ENCODE measurements around the gene FOXP1.

FOXP1 gene

DNA sequence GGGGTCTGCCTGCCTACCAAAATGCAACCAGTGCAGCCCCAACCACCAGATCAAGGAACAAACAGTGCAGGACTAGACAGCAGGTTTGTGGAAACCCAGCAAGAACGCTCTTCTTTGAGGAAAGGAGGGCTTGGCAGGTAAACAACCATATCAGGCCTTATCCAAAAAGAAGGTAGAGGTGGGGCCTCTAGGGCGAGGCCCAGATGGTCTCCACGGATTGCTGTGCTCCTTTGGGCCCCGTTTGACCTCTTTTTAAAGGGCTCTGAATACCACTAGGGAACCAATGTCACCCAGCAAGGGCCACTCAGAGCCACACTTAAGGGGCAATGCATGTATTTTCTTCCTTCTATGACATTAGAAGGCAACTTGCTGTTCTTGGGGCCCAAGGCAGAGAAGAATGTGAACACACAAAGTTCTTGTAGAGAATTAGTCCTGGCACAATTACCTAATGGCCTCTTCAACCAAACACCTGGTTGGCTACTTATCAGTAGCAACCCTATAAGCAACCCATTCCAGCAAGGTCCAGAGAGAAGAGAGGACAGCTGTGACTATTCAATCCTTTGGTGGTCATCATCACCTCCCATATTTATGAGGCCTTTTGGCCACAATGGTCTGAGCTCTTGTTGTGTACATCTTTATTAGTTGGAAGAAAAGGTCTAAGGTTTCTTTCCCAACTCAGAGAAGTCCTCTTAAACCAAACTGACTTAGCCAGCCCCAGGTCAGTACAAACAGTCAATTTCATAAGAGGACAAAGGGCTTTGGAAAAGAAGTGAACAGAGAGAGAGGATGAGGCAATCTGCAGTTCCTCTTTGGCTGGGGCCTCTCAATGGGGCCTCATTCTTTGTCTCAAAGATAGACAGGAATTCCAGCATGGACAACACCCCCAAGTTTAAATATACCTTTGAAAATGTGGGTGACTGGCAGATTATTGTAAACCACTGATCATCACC is 36.0 kb downstream of the FOXP1 start:
- H3K4me2 ChIP-seq (ENCODE audit: low read length): no peak overlapping the region; the same call in 1 of the 2 replicates
- peaks cover 60% of the 10 kb centered on the region for H3K79me2 ChIP-seq (ENCODE audit: insufficient read depth, low read length)
- H3K36me3 ChIP-seq (ENCODE audit: insufficient read depth, low read length): peaks cover 26% of the 10 kb centered on the region
- H2AFZ ChIP-seq (ENCODE audit: low read length): no peak overlapping the region
- TF ChIP-seq EZH2 (IDR thresholded peaks at IDR 0.05; ENCODE audit: borderline replicate concordance, low read length): no peak
- TF ChIP-seq, protein P1, sequence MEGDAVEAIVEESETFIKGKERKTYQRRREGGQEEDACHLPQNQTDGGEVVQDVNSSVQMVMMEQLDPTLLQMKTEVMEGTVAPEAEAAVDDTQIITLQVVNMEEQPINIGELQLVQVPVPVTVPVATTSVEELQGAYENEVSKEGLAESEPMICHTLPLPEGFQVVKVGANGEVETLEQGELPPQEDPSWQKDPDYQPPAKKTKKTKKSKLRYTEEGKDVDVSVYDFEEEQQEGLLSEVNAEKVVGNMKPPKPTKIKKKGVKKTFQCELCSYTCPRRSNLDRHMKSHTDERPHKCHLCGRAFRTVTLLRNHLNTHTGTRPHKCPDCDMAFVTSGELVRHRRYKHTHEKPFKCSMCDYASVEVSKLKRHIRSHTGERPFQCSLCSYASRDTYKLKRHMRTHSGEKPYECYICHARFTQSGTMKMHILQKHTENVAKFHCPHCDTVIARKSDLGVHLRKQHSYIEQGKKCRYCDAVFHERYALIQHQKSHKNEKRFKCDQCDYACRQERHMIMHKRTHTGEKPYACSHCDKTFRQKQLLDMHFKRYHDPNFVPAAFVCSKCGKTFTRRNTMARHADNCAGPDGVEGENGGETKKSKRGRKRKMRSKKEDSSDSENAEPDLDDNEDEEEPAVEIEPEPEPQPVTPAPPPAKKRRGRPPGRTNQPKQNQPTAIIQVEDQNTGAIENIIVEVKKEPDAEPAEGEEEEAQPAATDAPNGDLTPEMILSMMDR (IDR thresholded peaks at IDR 0.05; ENCODE audit: low read length): no peak
- H4K20me1 ChIP-seq (ENCODE audit: insufficient read depth, low read length): no peaks in the 10 kb centered on the region
- no peaks in the 10 kb centered on the region for H3K9me3 ChIP-seq (ENCODE audit: low read length)
- H3K9me2 ChIP-seq (ENCODE audit: low read depth, low read length): no peaks in the 10 kb centered on the region
- H3F3A ChIP-seq (ENCODE audit: insufficient read depth, low read length): 0 out of 2 replicates have a peak, but pooled peaks cover 5% of the 10 kb centered on the region
- H3K4me3 ChIP-seq (ENCODE audit: low read depth, low read length, poor library complexity, severe bottlenecking): no peak overlapping the region
- H3K27ac ChIP-seq (ENCODE audit: low read depth, low read length, poor library complexity, severe bottlenecking): peak overlapping the region; percentile 98
- H3K4me1 ChIP-seq (ENCODE audit: insufficient read depth, low read length, severe bottlenecking): peaks cover 95% of the 10 kb centered on the region
- no peak overlapping the region; the same call in 1 of the 2 replicates for H3K9ac ChIP-seq (ENCODE audit: low read length)
- no peaks in the 10 kb centered on the region for H3K27me3 ChIP-seq (ENCODE audit: insufficient read depth, low read length)

DNA sequence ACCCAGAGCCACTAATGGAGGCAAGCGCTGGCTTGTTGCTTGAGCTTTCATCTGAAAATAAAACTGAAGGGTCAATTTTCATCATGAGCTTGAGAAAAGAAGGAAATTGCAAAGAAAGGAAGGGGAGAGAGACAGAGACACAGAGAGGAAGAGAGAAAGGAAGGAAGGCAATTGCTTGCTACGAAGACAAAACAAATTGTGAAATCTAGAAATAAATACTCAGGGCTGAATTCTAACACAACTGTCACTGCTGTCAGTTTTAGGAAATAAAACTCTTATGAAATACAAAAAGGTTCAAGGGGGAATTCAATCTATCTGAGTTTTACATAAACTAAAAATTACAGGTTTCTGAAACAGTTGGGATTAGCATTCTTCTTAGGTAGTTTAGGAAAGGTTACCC is 36.7 kb downstream of the FOXP1 start:
- H3K4me2 ChIP-seq (ENCODE audit: low read length): no peak overlapping the region
- no peak overlapping the region for H2AFZ ChIP-seq (ENCODE audit: low read length)
- no peak overlapping the region for H3K4me3 ChIP-seq (ENCODE audit: low read depth, low read length, poor library complexity, severe bottlenecking)
- H3K9ac ChIP-seq (ENCODE audit: low read length): no peak overlapping the region; the same call in 1 of the 2 replicates
- no peaks in the 10 kb centered on the region for H3K27me3 ChIP-seq (ENCODE audit: insufficient read depth, low read length)
- H4K20me1 ChIP-seq (ENCODE audit: insufficient read depth, low read length): no peaks in the 10 kb centered on the region
- peaks cover 99% of the 10 kb centered on the region for H3K4me1 ChIP-seq (ENCODE audit: insufficient read depth, low read length, severe bottlenecking)
- H3K27ac ChIP-seq (ENCODE audit: low read depth, low read length, poor library complexity, severe bottlenecking): peak overlapping the region; percentile 98
- H3K79me2 ChIP-seq (ENCODE audit: insufficient read depth, low read length): peaks cover 57% of the 10 kb centered on the region
- H3K36me3 ChIP-seq (ENCODE audit: insufficient read depth, low read length): peaks cover 26% of the 10 kb centered on the region
- TF ChIP-seq EZH2 (IDR thresholded peaks at IDR 0.05; ENCODE audit: borderline replicate concordance, low read length): no peak
- TF ChIP-seq, protein P1 (IDR thresholded peaks at IDR 0.05; ENCODE audit: low read length): no peak
- no peaks in the 10 kb centered on the region for H3K9me3 ChIP-seq (ENCODE audit: low read length)
- no peaks in the 10 kb centered on the region for H3K9me2 ChIP-seq (ENCODE audit: low read depth, low read length)
- 0 out of 2 replicates have a peak, but pooled peaks cover 5% of the 10 kb centered on the region for H3F3A ChIP-seq (ENCODE audit: insufficient read depth, low read length)

DNA sequence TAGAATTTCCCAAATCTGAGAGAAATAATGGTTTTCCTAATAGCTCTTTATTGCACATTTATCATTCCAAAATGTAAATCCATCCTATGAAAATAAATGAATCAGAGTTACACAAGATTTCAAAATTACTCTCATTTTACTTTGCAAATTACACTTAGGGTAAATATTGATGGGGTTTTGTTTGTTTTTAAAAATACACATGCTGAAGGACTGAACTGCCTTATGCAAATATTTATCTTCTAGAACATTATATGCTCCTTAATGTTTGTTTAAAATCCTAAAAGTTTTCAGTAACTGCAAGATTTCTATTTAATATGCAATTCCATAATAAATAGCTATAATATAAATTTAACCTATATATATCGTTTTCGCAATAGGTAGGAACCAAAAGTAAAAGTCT is 38.2 kb downstream of the FOXP1 start:
- 0 out of 2 replicates have a peak, but pooled peaks cover 5% of the 10 kb centered on the region for H3F3A ChIP-seq (ENCODE audit: insufficient read depth, low read length)
- TF ChIP-seq, protein P1 (IDR thresholded peaks at IDR 0.05; ENCODE audit: low read length): no peak
- no peak for TF ChIP-seq EZH2 (IDR thresholded peaks at IDR 0.05; ENCODE audit: borderline replicate concordance, low read length)
- H3K9me3 ChIP-seq (ENCODE audit: low read length): no peaks in the 10 kb centered on the region
- H3K9me2 ChIP-seq (ENCODE audit: low read depth, low read length): no peaks in the 10 kb centered on the region
- peaks cover 19% of the 10 kb centered on the region for H3K36me3 ChIP-seq (ENCODE audit: insufficient read depth, low read length)
- peak overlapping the region; percentile 98 for H3K27ac ChIP-seq (ENCODE audit: low read depth, low read length, poor library complexity, severe bottlenecking)
- no peak overlapping the region for H2AFZ ChIP-seq (ENCODE audit: low read length)
- no peaks in the 10 kb centered on the region for H4K20me1 ChIP-seq (ENCODE audit: insufficient read depth, low read length)
- H3K9ac ChIP-seq (ENCODE audit: low read length): peak overlapping the region; percentile 33; the same call in 1 of the 2 replicates
- peak overlapping the region; percentile 34; the same call in 1 of the 2 replicates for H3K4me2 ChIP-seq (ENCODE audit: low read length)
- H3K27me3 ChIP-seq (ENCODE audit: insufficient read depth, low read length): no peaks in the 10 kb centered on the region
- no peak overlapping the region for H3K4me3 ChIP-seq (ENCODE audit: low read depth, low read length, poor library complexity, severe bottlenecking)
- peaks cover 57% of the 10 kb centered on the region for H3K79me2 ChIP-seq (ENCODE audit: insufficient read depth, low read length)
- peaks cover 99% of the 10 kb centered on the region for H3K4me1 ChIP-seq (ENCODE audit: insufficient read depth, low read length, severe bottlenecking)
